Endothelial cell of umbilical vein (primary cell): Measurements from ENCODE around the gene OR56A1.

Experiments used
- FOS ChIP-seq: IDR thresholded peaks from 2 replicates; pipeline ENCODE4 v1.6.1; 2011; ENCODE audit warnings: mild to moderate bottlenecking, low read length, moderate library complexity, borderline replicate concordance; ENCODE audit not compliant: insufficient read depth
- GATA2 ChIP-seq: IDR thresholded peaks from 2 replicates; pipeline ENCODE4 v1.7.0; 2011; ENCODE audit warnings: low read depth, mild to moderate bottlenecking, moderate library complexity, mixed read lengths, low read length; ENCODE audit not compliant: insufficient read length, insufficient read depth
- JUN ChIP-seq: IDR thresholded peaks from 2 replicates; pipeline ENCODE4 v1.6.1; 2011; ENCODE audit warnings: borderline replicate concordance, low read depth; ENCODE audit not compliant: insufficient read length, insufficient read depth
- POLR2A ChIP-seq: IDR thresholded peaks from 2 replicates; pipeline ENCODE4 v1.6.1; 2012; ENCODE audit warnings: low read depth, mild to moderate bottlenecking, control low read depth, low read length
- POLR2AphosphoS5 ChIP-seq: IDR thresholded peaks from 2 replicates; pipeline ENCODE4 v1.6.1; 2012; ENCODE audit warnings: low read depth, mild to moderate bottlenecking, control low read depth, low read length, moderate library complexity; ENCODE audit not compliant: insufficient read depth
- TF ChIP-seq, protein P1 (sequence below): IDR thresholded peaks from 2 replicates; pipeline ENCODE4 v1.6.1; 2011; ENCODE audit not compliant: insufficient read depth, insufficient read length
- TF ChIP-seq, protein P2 (sequence below), 2 donors: IDR thresholded peaks; 1 replicate in 1 of 2; 2 replicates in 1 of 2; pipeline ENCODE4 v1.5.1; 2011; ENCODE audit warnings: low read length in 2 of 2, mild to moderate bottlenecking in 2 of 2, moderate library complexity in 2 of 2, control low read depth in 1 of 2, inconsistent platforms in 1 of 2, low read depth in 1 of 2; ENCODE audit not compliant: insufficient read depth in 1 of 2; ENCODE audit errors: extremely low read depth in 1 of 2

DNA sequence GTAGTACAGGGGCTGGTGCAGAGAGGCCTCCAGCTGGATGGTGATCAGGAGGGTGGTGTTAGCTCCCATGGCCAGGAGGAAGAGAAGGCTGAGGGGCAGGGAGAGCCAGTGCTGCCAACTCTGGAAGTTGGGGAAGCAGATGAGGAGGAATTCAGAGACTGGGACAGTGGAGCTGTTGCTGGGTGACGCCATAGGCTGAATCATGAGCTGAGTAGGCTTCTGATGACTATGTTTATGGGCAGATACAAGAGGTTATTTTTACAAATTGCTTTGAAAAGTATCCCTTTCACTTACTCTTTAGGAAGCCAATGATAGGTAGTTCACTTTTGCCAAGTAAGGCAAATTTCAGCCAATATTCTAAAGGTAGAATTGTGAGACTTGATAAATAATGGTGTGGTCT, 3.1 kb downstream of the OR56A1 start:
- TF ChIP-seq, protein P1, sequence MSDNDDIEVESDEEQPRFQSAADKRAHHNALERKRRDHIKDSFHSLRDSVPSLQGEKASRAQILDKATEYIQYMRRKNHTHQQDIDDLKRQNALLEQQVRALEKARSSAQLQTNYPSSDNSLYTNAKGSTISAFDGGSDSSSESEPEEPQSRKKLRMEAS = no peak
- TF ChIP-seq, protein P2, sequence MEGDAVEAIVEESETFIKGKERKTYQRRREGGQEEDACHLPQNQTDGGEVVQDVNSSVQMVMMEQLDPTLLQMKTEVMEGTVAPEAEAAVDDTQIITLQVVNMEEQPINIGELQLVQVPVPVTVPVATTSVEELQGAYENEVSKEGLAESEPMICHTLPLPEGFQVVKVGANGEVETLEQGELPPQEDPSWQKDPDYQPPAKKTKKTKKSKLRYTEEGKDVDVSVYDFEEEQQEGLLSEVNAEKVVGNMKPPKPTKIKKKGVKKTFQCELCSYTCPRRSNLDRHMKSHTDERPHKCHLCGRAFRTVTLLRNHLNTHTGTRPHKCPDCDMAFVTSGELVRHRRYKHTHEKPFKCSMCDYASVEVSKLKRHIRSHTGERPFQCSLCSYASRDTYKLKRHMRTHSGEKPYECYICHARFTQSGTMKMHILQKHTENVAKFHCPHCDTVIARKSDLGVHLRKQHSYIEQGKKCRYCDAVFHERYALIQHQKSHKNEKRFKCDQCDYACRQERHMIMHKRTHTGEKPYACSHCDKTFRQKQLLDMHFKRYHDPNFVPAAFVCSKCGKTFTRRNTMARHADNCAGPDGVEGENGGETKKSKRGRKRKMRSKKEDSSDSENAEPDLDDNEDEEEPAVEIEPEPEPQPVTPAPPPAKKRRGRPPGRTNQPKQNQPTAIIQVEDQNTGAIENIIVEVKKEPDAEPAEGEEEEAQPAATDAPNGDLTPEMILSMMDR (IDR thresholded peaks at IDR 0.05; ENCODE audit: extremely low read depth in 1 of 2, insufficient read depth in 1 of 2, low read depth in 1 of 2, low read length in 2 of 2) = no peak
- TF ChIP-seq POLR2A (no peak), POLR2AphosphoS5 (no peak), FOS (no peak), GATA2 (no peak), JUN (no peak)
